HepG2 (cell line): ENCODE measurements around the gene TMEM164. TPM values are rescaled to one million over a fixed set of nuclear protein-coding genes. Genes with fewer than 3 reads are reported as not detected.

Experiments used
- ESRRA ChIP-seq: sonication (generic); formaldehyde crosslinking; IDR thresholded peaks from 2 replicates; pipeline ENCODE4 v1.5.1; 2020; ENCODE audit warnings: mild to moderate bottlenecking, low read depth, missing genetic modification reagents
- KDM3A ChIP-seq: IDR thresholded peaks from 2 replicates; pipeline ENCODE4 v1.6.1; 2018; ENCODE audit warnings: low read depth, missing compliant biosample characterization
- KMT2A ChIP-seq: sonication (generic); formaldehyde crosslinking; IDR thresholded peaks from 2 replicates; pipeline ENCODE4 v1.4.0; 2020; ENCODE audit warnings: missing genetic modification reagents
- PRPF4 ChIP-seq: fragments of 200-400 bp; formaldehyde crosslinking; IDR thresholded peaks from 2 replicates; pipeline ENCODE4 v1.6.1; 2016; ENCODE audit warnings: low read length, low read depth; ENCODE audit not compliant: poor library complexity, severe bottlenecking
- SAFB2 ChIP-seq: sonication (generic); formaldehyde crosslinking; IDR thresholded peaks from 2 replicates; pipeline ENCODE4 v1.5.1; 2020; ENCODE audit warnings: missing genetic modification reagents, low read depth, mild to moderate bottlenecking, borderline replicate concordance
- YEATS4 ChIP-seq: sonication (generic); formaldehyde crosslinking; IDR thresholded peaks from 2 replicates; pipeline ENCODE4 v1.4.0; 2020; ENCODE audit warnings: missing genetic modification reagents, borderline replicate concordance
- ZBTB46 ChIP-seq: sonication (generic); formaldehyde crosslinking; IDR thresholded peaks from 2 replicates; pipeline ENCODE4 v1.4.0; 2020; ENCODE audit warnings: mild to moderate bottlenecking, missing genetic modification reagents, borderline replicate concordance
- ZKSCAN1 ChIP-seq: fragments of 150-350 bp; IDR thresholded peaks from 2 replicates; pipeline ENCODE4 v1.6.1; 2014; ENCODE audit warnings: low read length
- polyA plus RNA-seq, 8 experiments: library from polyadenylated mRNA; depleted of rRNA in 3 of 8; stranded (reverse) in 7 of 8; unstranded in 1 of 8; fragments of >200 nt; fragmentation: Illumina TruSeq in 4 of 8; extraction: Trizol in 4 of 8; gene quantifications; 2 replicates each; pipeline versions ENCODE4 v1.2.1 to v1.2.3, GENCODE V29; 2011 to 2016; ENCODE audit warnings: low read depth in 4 of 8, missing spikeins in 1 of 8, mixed read lengths in 1 of 8; ENCODE audit not compliant: insufficient read depth in 1 of 8
- total RNA-seq, 5 experiments: library from RNA; depleted of rRNA; stranded (reverse); fragments of >200 nt; fragmentation: Illumina TruSeq; extraction: Trizol; gene quantifications; 2 replicates each; pipeline ENCODE4 v1.2.3, GENCODE V29; 2016; ENCODE audit warnings: low read depth in 1 of 5
- TF ChIP-seq, protein P1 (sequence below): sonication (generic); formaldehyde crosslinking; IDR thresholded peaks from 2 replicates; pipeline ENCODE4 v1.4.0; 2020; ENCODE audit warnings: low read depth, missing genetic modification reagents
- TF ChIP-seq, protein P2 (sequence below): sonication (generic); formaldehyde crosslinking; IDR thresholded peaks from 2 replicates; pipeline ENCODE4 v1.5.1; 2020; ENCODE audit warnings: mild to moderate bottlenecking, missing genetic modification reagents, borderline replicate concordance

The TMEM164 gene
- total and polyA plus RNA-seq, 2 of the 13 experiments (the other 11 are each of a cell fraction or from before 2014, with no cell fraction given): 5.8 to 13.2 TPM

DNA sequence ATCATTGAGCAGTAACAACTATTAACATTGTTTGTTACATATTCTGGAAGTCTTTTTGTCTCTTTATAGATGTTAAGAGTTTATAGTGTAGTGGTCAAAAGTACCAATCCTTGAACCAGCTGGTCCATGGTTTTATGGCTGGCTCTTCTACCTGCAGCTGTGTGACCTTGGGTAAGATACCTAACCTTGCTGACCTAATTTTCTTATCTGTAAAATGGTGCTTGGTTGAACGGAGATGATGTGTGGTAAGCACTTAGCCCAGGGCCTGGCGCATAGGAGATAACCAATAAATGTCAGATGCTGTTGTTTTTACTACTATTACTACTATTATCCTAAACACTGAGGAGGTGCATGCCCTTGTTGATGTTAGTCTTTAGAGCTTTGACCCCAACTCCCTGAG lies 116.6 kb downstream of the TMEM164 start (continued):
- TF ChIP-seq, protein P1, sequence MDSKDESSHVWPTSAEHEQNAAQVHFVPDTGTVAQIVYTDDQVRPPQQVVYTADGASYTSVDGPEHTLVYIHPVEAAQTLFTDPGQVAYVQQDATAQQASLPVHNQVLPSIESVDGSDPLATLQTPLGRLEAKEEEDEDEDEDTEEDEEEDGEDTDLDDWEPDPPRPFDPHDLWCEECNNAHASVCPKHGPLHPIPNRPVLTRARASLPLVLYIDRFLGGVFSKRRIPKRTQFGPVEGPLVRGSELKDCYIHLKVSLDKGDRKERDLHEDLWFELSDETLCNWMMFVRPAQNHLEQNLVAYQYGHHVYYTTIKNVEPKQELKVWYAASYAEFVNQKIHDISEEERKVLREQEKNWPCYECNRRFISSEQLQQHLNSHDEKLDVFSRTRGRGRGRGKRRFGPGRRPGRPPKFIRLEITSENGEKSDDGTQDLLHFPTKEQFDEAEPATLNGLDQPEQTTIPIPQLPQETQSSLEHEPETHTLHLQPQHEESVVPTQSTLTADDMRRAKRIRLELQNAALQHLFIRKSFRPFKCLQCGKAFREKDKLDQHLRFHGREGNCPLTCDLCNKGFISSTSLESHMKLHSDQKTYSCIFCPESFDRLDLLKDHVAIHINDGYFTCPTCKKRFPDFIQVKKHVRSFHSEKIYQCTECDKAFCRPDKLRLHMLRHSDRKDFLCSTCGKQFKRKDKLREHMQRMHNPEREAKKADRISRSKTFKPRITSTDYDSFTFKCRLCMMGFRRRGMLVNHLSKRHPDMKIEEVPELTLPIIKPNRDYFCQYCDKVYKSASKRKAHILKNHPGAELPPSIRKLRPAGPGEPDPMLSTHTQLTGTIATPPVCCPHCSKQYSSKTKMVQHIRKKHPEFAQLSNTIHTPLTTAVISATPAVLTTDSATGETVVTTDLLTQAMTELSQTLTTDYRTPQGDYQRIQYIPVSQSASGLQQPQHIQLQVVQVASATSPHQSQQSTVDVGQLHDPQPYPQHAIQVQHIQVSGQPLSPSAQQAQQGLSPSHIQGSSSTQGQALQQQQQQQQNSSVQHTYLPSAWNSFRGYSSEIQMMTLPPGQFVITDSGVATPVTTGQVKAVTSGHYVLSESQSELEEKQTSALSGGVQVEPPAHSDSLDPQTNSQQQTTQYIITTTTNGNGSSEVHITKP (CRISPR knock-in tag): no peak
- TF ChIP-seq KDM3A: no peak
- no peak for TF ChIP-seq SAFB2 (CRISPR knock-in tag)
- no peak for TF ChIP-seq YEATS4 (CRISPR knock-in tag)
- TF ChIP-seq PRPF4: no peak
- no peak for TF ChIP-seq ESRRA
- no peak for TF ChIP-seq KMT2A
- TF ChIP-seq ZKSCAN1: no peak
- no peak for TF ChIP-seq ZBTB46 (CRISPR knock-in tag)
- TF ChIP-seq, protein P2, sequence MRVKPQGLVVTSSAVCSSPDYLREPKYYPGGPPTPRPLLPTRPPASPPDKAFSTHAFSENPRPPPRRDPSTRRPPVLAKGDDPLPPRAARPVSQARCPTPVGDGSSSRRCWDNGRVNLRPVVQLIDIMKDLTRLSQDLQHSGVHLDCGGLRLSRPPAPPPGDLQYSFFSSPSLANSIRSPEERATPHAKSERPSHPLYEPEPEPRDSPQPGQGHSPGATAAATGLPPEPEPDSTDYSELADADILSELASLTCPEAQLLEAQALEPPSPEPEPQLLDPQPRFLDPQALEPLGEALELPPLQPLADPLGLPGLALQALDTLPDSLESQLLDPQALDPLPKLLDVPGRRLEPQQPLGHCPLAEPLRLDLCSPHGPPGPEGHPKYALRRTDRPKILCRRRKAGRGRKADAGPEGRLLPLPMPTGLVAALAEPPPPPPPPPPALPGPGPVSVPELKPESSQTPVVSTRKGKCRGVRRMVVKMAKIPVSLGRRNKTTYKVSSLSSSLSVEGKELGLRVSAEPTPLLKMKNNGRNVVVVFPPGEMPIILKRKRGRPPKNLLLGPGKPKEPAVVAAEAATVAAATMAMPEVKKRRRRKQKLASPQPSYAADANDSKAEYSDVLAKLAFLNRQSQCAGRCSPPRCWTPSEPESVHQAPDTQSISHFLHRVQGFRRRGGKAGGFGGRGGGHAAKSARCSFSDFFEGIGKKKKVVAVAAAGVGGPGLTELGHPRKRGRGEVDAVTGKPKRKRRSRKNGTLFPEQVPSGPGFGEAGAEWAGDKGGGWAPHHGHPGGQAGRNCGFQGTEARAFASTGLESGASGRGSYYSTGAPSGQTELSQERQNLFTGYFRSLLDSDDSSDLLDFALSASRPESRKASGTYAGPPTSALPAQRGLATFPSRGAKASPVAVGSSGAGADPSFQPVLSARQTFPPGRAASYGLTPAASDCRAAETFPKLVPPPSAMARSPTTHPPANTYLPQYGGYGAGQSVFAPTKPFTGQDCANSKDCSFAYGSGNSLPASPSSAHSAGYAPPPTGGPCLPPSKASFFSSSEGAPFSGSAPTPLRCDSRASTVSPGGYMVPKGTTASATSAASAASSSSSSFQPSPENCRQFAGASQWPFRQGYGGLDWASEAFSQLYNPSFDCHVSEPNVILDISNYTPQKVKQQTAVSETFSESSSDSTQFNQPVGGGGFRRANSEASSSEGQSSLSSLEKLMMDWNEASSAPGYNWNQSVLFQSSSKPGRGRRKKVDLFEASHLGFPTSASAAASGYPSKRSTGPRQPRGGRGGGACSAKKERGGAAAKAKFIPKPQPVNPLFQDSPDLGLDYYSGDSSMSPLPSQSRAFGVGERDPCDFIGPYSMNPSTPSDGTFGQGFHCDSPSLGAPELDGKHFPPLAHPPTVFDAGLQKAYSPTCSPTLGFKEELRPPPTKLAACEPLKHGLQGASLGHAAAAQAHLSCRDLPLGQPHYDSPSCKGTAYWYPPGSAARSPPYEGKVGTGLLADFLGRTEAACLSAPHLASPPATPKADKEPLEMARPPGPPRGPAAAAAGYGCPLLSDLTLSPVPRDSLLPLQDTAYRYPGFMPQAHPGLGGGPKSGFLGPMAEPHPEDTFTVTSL (CRISPR knock-in tag): no peak
